Measurements from ENCODE around the gene MEX3D.

- TF ChIP-seq CTCF (IDR thresholded peaks at IDR 0.05) (no peak), POLR2A (IDR thresholded peaks at IDR 0.05) (no peak)
Measured at GRCh38 chr19:1526979-1527649, 41.0 kb downstream of the MEX3D start.

All from body of pancreas (tissue), 4 donors.